Neural cell (in vitro differentiated cells): ENCODE data around the gene CES5A. TPM values are rescaled to one million over a fixed set of nuclear protein-coding genes. Genes with fewer than 3 reads are reported as not detected.

ENCODE experiments used
- H2AFZ ChIP-seq: fragments of 200-600, 300-800 bp; sonication (generic), shearing (Covaris generic); 2 replicates; pipeline ENCODE4 v1.6.0; 2014; ENCODE audit warnings: low read depth, mild to moderate bottlenecking, antibody characterized with exemption, low read length, moderate library complexity
- H3F3A ChIP-seq: fragments of 200-600 bp; shearing (Covaris generic); 2 replicates; pipeline ENCODE4 v1.6.1; 2016; ENCODE audit warnings: mild to moderate bottlenecking, moderate library complexity, mixed read lengths, antibody characterized with exemption, low read length; ENCODE audit not compliant: insufficient read depth, poor library complexity, severe bottlenecking
- H3K27ac ChIP-seq: fragments of 200-600, 300-800 bp; sonication (generic), shearing (Covaris generic); 2 replicates; pipeline ENCODE4 v1.5.1; 2014; ENCODE audit warnings: mild to moderate bottlenecking, low read length, moderate library complexity
- H3K27me3 ChIP-seq: fragments of 300-800, 200-600 bp; sonication (generic), shearing (Covaris generic); 2 replicates; pipeline ENCODE4 v1.6.0; 2014; ENCODE audit warnings: mild to moderate bottlenecking, low read depth, low read length, moderate library complexity; ENCODE audit not compliant: insufficient read depth
- H3K36me3 ChIP-seq: fragments of 300-800, 200-600 bp; sonication (generic), shearing (Covaris generic); 2 replicates; pipeline ENCODE4 v1.5.1; 2014; ENCODE audit warnings: mild to moderate bottlenecking, antibody characterized with exemption, low read length, moderate library complexity; ENCODE audit not compliant: insufficient read depth
- H3K4me2 ChIP-seq: fragments of 300-800, 200-600 bp; sonication (generic), shearing (Covaris generic); 2 replicates; pipeline ENCODE4 v1.6.0; 2014; ENCODE audit warnings: mild to moderate bottlenecking, low read length
- H3K4me3 ChIP-seq: fragments of 300-800, 200-600 bp; sonication (generic), shearing (Covaris generic); 2 replicates; pipeline ENCODE4 v1.5.1; 2014; ENCODE audit warnings: mild to moderate bottlenecking, low read length, moderate library complexity
- H3K79me2 ChIP-seq: fragments of 200-600 bp; shearing (Covaris generic); replicated peaks from 2 replicates; pipeline ENCODE4 v1.6.0; 2014; ENCODE audit warnings: mild to moderate bottlenecking, low read length, moderate library complexity; ENCODE audit not compliant: insufficient read depth
- H3K9ac ChIP-seq: fragments of 300-800, 200-600 bp; sonication (generic), shearing (Covaris generic); 2 replicates; pipeline ENCODE4 v1.6.1; 2016; ENCODE audit warnings: mild to moderate bottlenecking, low read length, mixed read lengths
- H3K9me2 ChIP-seq: fragments of 200-600 bp; shearing (Covaris generic); 2 replicates; pipeline ENCODE4 v1.6.1; 2016; ENCODE audit warnings: mild to moderate bottlenecking, low read length, mixed read lengths; ENCODE audit not compliant: insufficient read depth
- H3K9me3 ChIP-seq: fragments of 200-600, 300-800 bp; sonication (generic), shearing (Covaris generic); 2 replicates; pipeline ENCODE4 v1.6.1; 2016; ENCODE audit warnings: mild to moderate bottlenecking, mixed run types, low read length, moderate library complexity, mixed read lengths
- H4K20me1 ChIP-seq: fragments of 200-600 bp; shearing (Covaris generic); 2 replicates; pipeline ENCODE4 v1.6.1; 2016; ENCODE audit warnings: mild to moderate bottlenecking, mixed run types; ENCODE audit not compliant: insufficient read depth
- EP300 ChIP-seq: fragments of 450-650 bp; conservative IDR thresholded peaks from 2 replicates; pipeline ENCODE4 v1.6.1; 2014; ENCODE audit warnings: antibody characterized with exemption, mild to moderate bottlenecking, moderate library complexity; ENCODE audit not compliant: poor library complexity, severe bottlenecking
- EZH2 ChIP-seq: fragments of 200-600, 300-800 bp; shearing (Covaris generic), sonication (generic); IDR thresholded peaks from 2 replicates; pipeline ENCODE4 v1.6.1; 2014; ENCODE audit warnings: antibody characterized with exemption, low read length, borderline replicate concordance, mild to moderate bottlenecking; ENCODE audit not compliant: insufficient read depth, poor library complexity, severe bottlenecking
- MXI1 ChIP-seq: fragments of 450-650 bp; conservative IDR thresholded peaks from 2 replicates; pipeline ENCODE4 v1.6.1; 2014; ENCODE audit warnings: antibody characterized with exemption, mild to moderate bottlenecking; ENCODE audit not compliant: poor library complexity, severe bottlenecking
- POLR2AphosphoS5 ChIP-seq: IDR thresholded peaks from 2 replicates; pipeline ENCODE4 v1.6.1; 2012
- RAD21 ChIP-seq: fragments of 450-650 bp; conservative IDR thresholded peaks from 2 replicates; pipeline ENCODE4 v1.6.1; 2014; ENCODE audit warnings: antibody characterized with exemption, mild to moderate bottlenecking, moderate library complexity
- SMC3 ChIP-seq: fragments of 450-650 bp; conservative IDR thresholded peaks from 2 replicates; pipeline ENCODE4 v1.6.1; 2014; ENCODE audit warnings: antibody characterized with exemption, mild to moderate bottlenecking, moderate library complexity; ENCODE audit not compliant: poor library complexity
- TAF1 ChIP-seq: IDR thresholded peaks from 2 replicates; pipeline ENCODE4 v1.6.1; 2012; ENCODE audit warnings: low read depth
- polyA plus RNA-seq: library from polyadenylated mRNA; depleted of rRNA; stranded (reverse); fragments of >200 nt; gene quantifications from 2 replicates; pipeline ENCODE4 v1.2.3, GENCODE V29; 2014
- TF ChIP-seq, protein P1 (sequence below): IDR thresholded peaks from 2 replicates; pipeline ENCODE4 v1.6.1; 2012; ENCODE audit warnings: borderline replicate concordance
- TF ChIP-seq, protein P2 (sequence below): fragments of 450-650 bp; IDR thresholded peaks from 2 replicates; pipeline ENCODE4 v1.5.1; 2014; ENCODE audit warnings: antibody characterized with exemption, mild to moderate bottlenecking, moderate library complexity; ENCODE audit not compliant: poor library complexity, severe bottlenecking

The CES5A gene
- polyA plus RNA-seq, 1 donor from 2014 or later = 0.27 TPM

DNA sequence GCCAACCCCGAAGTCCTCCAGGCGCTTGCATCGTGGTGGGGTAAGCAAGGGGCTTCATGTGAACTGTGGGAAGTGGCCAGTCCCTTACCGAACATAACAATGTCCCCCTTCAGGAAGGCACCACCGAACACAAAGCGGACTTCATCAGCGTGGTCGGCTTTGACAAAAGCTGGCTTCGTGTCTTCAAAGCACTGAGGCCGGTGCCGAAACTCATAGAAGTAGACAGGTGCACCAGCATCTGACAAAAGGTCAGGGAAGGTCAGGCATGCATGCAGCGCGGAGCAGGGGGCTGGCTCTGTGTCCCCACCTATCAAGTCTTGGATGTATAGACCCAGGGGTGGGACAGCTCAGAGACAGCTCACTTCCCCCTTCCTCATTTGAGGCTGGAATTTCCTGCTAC, 25.6 kb downstream of the CES5A start:
- no peak overlapping the region for H3K9ac ChIP-seq
- H3F3A ChIP-seq = no peaks in the 10 kb centered on the region
- no peak overlapping the region for H3K27ac ChIP-seq
- no peaks in the 10 kb centered on the region for H3K9me3 ChIP-seq
- no peaks in the 10 kb centered on the region for H3K9me2 ChIP-seq
- H3K79me2 ChIP-seq = no peaks in the 10 kb centered on the region
- H3K4me3 ChIP-seq = no peak overlapping the region
- TF ChIP-seq, protein P1, sequence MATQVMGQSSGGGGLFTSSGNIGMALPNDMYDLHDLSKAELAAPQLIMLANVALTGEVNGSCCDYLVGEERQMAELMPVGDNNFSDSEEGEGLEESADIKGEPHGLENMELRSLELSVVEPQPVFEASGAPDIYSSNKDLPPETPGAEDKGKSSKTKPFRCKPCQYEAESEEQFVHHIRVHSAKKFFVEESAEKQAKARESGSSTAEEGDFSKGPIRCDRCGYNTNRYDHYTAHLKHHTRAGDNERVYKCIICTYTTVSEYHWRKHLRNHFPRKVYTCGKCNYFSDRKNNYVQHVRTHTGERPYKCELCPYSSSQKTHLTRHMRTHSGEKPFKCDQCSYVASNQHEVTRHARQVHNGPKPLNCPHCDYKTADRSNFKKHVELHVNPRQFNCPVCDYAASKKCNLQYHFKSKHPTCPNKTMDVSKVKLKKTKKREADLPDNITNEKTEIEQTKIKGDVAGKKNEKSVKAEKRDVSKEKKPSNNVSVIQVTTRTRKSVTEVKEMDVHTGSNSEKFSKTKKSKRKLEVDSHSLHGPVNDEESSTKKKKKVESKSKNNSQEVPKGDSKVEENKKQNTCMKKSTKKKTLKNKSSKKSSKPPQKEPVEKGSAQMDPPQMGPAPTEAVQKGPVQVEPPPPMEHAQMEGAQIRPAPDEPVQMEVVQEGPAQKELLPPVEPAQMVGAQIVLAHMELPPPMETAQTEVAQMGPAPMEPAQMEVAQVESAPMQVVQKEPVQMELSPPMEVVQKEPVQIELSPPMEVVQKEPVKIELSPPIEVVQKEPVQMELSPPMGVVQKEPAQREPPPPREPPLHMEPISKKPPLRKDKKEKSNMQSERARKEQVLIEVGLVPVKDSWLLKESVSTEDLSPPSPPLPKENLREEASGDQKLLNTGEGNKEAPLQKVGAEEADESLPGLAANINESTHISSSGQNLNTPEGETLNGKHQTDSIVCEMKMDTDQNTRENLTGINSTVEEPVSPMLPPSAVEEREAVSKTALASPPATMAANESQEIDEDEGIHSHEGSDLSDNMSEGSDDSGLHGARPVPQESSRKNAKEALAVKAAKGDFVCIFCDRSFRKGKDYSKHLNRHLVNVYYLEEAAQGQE = no peak
- no peak for TF ChIP-seq EZH2
- no peak for TF ChIP-seq EP300
- TF ChIP-seq, protein P2, sequence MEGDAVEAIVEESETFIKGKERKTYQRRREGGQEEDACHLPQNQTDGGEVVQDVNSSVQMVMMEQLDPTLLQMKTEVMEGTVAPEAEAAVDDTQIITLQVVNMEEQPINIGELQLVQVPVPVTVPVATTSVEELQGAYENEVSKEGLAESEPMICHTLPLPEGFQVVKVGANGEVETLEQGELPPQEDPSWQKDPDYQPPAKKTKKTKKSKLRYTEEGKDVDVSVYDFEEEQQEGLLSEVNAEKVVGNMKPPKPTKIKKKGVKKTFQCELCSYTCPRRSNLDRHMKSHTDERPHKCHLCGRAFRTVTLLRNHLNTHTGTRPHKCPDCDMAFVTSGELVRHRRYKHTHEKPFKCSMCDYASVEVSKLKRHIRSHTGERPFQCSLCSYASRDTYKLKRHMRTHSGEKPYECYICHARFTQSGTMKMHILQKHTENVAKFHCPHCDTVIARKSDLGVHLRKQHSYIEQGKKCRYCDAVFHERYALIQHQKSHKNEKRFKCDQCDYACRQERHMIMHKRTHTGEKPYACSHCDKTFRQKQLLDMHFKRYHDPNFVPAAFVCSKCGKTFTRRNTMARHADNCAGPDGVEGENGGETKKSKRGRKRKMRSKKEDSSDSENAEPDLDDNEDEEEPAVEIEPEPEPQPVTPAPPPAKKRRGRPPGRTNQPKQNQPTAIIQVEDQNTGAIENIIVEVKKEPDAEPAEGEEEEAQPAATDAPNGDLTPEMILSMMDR = no peak
- TF ChIP-seq POLR2AphosphoS5 = no peak
- no peak for TF ChIP-seq SMC3
- TF ChIP-seq RAD21 = no peak
- no peak for TF ChIP-seq TAF1
- no peak for TF ChIP-seq MXI1
- H4K20me1 ChIP-seq = no peaks in the 10 kb centered on the region
- H3K27me3 ChIP-seq = no peaks in the 10 kb centered on the region
- H3K4me2 ChIP-seq = no peak overlapping the region
- H2AFZ ChIP-seq = no peak overlapping the region
- H3K36me3 ChIP-seq = no peaks in the 10 kb centered on the region

GRCh38 chr16:55846598-55847346, 28.4 kb downstream of the CES5A start:
- Histone ChIP-seq H3K9me2 (no peaks in the 10 kb centered on the region), H3K79me2 (no peaks in the 10 kb centered on the region), H3K9me3 (no peaks in the 10 kb centered on the region), H3K9ac (no peak overlapping the region), H3K4me2 (no peak overlapping the region), H2AFZ (no peak overlapping the region), H3K36me3 (no peaks in the 10 kb centered on the region), H3K27ac (no peak overlapping the region), H3K27me3 (no peaks in the 10 kb centered on the region), H3K4me3 (no peak overlapping the region), H3F3A (no peaks in the 10 kb centered on the region), H4K20me1 (no peaks in the 10 kb centered on the region)
- TF ChIP-seq, protein P2 = no peak
- no peak for TF ChIP-seq TAF1
